Measurements from ENCODE around the gene SLC25A5.

SLC25A5 gene

DNA sequence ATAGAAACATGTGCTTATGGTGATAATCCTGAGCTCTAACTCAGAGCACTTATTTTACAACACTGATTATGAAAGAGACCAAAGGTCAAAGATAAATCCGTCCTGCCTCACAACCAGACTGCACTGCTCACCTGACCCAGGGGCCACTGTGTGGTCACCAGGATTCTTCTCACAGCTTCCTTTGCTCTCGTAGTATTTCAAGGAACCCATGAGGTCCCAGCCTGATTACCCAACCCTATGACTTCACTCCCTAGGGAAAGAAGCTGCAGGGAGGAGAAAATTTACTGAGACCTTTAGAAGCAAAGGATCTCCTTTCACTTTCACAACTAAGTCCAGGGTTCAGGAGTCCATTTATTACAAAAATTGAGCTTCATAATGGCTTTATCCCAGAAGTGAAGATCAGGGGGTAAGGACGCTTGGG, 9.6 kb downstream of the SLC25A5 start:
- Histone ChIP-seq H3K79me2 (ENCODE audit: insufficient read depth, low read depth) (no peaks in the 10 kb centered on the region), H3K4me1 (ENCODE audit: low read depth, poor library complexity, severe bottlenecking) (peaks cover 14% of the 10 kb centered on the region), H3K9ac (no peak overlapping the region), H3K4me3 (IDR thresholded peaks at IDR 0.05; ENCODE audit: insufficient read depth, low read depth, low read length) (no peak overlapping the region), H3K27ac (no peak overlapping the region), H2AFZ (ENCODE audit: low read depth) (no peak overlapping the region), H3K4me2 (no peak overlapping the region), H3K36me3 (ENCODE audit: insufficient read depth) (no peaks in the 10 kb centered on the region), H4K20me1 (ENCODE audit: insufficient read depth) (no peaks in the 10 kb centered on the region), H3K27me3 (ENCODE audit: insufficient read depth, low read depth) (no peaks in the 10 kb centered on the region)
- TF ChIP-seq, protein P1, sequence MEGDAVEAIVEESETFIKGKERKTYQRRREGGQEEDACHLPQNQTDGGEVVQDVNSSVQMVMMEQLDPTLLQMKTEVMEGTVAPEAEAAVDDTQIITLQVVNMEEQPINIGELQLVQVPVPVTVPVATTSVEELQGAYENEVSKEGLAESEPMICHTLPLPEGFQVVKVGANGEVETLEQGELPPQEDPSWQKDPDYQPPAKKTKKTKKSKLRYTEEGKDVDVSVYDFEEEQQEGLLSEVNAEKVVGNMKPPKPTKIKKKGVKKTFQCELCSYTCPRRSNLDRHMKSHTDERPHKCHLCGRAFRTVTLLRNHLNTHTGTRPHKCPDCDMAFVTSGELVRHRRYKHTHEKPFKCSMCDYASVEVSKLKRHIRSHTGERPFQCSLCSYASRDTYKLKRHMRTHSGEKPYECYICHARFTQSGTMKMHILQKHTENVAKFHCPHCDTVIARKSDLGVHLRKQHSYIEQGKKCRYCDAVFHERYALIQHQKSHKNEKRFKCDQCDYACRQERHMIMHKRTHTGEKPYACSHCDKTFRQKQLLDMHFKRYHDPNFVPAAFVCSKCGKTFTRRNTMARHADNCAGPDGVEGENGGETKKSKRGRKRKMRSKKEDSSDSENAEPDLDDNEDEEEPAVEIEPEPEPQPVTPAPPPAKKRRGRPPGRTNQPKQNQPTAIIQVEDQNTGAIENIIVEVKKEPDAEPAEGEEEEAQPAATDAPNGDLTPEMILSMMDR (conservative IDR thresholded peaks at IDR 0.05; ENCODE audit: low read depth, low read length), result no peak

DNA sequence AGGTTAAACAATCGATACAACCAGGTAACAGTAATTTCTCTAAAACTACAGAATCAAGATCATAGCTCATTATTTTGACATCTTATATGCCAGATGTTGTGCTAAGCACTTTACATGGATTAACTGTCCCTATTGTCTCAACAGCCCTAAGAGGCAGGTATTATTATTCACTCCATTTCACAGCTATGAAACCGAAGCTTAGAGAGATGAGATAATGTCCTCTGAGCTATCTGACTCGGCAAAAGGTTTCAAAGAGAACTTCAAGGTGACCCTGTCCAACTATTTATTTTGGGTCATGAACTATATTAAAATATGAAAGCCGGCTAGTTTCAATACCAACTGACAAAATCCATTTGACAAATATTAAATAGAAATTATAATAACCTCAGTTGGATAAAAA, 10.3 kb downstream of the SLC25A5 start:
- Histone ChIP-seq H3K9ac (no peak overlapping the region), H4K20me1 (ENCODE audit: insufficient read depth) (no peaks in the 10 kb centered on the region), H3K4me3 (IDR thresholded peaks at IDR 0.05; ENCODE audit: insufficient read depth, low read depth, low read length) (no peak overlapping the region), H3K27ac (no peak overlapping the region), H3K4me1 (ENCODE audit: low read depth, poor library complexity, severe bottlenecking) (peaks cover 14% of the 10 kb centered on the region), H3K79me2 (ENCODE audit: insufficient read depth, low read depth) (no peaks in the 10 kb centered on the region), H3K27me3 (ENCODE audit: insufficient read depth, low read depth) (no peaks in the 10 kb centered on the region), H2AFZ (ENCODE audit: low read depth) (no peak overlapping the region), H3K4me2 (no peak overlapping the region), H3K36me3 (ENCODE audit: insufficient read depth) (no peaks in the 10 kb centered on the region)
- TF ChIP-seq, protein P1 (conservative IDR thresholded peaks at IDR 0.05; ENCODE audit: low read depth, low read length), result no peak

DNA sequence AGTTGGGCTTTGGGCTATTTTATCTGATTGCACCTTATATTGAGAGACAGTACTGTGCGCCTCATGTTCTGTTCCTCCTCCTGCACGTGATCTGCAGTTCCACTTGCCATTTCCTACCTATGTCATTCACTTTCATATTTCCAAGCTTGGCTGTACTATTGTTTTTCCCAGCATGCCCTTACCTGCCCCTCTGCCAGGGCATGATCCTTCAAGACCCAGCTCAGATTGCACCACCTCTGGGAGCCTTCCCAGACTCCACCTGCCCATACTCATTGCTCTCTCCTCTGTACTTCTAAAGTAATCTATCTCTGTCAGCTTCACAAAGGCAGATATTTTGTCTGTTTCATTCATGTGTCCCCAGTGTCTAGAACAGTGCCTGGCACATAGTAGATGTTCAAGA, 11.6 kb downstream of the SLC25A5 start:
- Histone ChIP-seq H3K27ac (no peak overlapping the region), H3K27me3 (ENCODE audit: insufficient read depth, low read depth) (no peaks in the 10 kb centered on the region), H3K4me1 (ENCODE audit: low read depth, poor library complexity, severe bottlenecking) (peaks cover 14% of the 10 kb centered on the region), H3K4me2 (no peak overlapping the region), H2AFZ (ENCODE audit: low read depth) (no peak overlapping the region), H3K79me2 (ENCODE audit: insufficient read depth, low read depth) (no peaks in the 10 kb centered on the region), H3K9ac (no peak overlapping the region), H3K36me3 (ENCODE audit: insufficient read depth) (no peaks in the 10 kb centered on the region), H3K4me3 (IDR thresholded peaks at IDR 0.05; ENCODE audit: insufficient read depth, low read depth, low read length) (no peak overlapping the region), H4K20me1 (ENCODE audit: insufficient read depth) (no peaks in the 10 kb centered on the region)
- TF ChIP-seq, protein P1 (conservative IDR thresholded peaks at IDR 0.05; ENCODE audit: low read depth, low read length), result no peak

DNA sequence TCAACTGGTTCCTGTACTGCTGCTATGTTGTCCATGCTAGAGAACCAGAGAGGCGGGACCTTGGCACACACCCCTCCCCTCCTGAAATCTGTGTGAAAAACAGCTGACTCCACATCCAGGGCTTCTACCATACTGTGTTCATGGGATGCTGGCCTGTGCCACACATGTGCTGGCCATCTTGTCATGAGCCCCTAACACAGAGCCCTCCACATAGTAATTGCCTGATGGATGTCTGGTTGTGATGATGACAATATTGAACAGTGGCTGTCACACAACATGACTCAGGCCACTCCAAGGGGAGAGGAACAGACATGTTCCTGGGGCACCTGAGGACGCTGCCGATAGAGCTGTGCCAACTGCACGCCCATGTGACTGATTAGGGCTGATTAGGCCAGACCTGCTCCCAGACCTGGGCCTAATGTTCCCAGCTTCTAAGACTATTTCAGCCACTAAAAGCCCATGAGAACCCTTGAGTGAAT, 13.1 kb downstream of the SLC25A5 start:
- Histone ChIP-seq H3K36me3 (ENCODE audit: insufficient read depth) (no peaks in the 10 kb centered on the region), H3K4me2 (no peak overlapping the region), H3K79me2 (ENCODE audit: insufficient read depth, low read depth) (no peaks in the 10 kb centered on the region), H3K27me3 (ENCODE audit: insufficient read depth, low read depth) (no peaks in the 10 kb centered on the region), H3K4me3 (IDR thresholded peaks at IDR 0.05; ENCODE audit: insufficient read depth, low read depth, low read length) (no peak overlapping the region), H3K27ac (no peak overlapping the region), H2AFZ (ENCODE audit: low read depth) (no peak overlapping the region), H4K20me1 (ENCODE audit: insufficient read depth) (no peaks in the 10 kb centered on the region), H3K4me1 (ENCODE audit: low read depth, poor library complexity, severe bottlenecking) (peaks cover 14% of the 10 kb centered on the region), H3K9ac (no peak overlapping the region)
- TF ChIP-seq, protein P1 (conservative IDR thresholded peaks at IDR 0.05; ENCODE audit: low read depth, low read length), result no peak
